Activated naive CD4-positive, alpha-beta T cell (primary cell): Measurements from ENCODE around the gene DLX1.

Experiments
- DNase-seq, 4 experiments: peaks; one replicate each; lab custom pipeline; 2025; lab: John Stamatoyannopoulos, UW

DLX1 gene

DNA sequence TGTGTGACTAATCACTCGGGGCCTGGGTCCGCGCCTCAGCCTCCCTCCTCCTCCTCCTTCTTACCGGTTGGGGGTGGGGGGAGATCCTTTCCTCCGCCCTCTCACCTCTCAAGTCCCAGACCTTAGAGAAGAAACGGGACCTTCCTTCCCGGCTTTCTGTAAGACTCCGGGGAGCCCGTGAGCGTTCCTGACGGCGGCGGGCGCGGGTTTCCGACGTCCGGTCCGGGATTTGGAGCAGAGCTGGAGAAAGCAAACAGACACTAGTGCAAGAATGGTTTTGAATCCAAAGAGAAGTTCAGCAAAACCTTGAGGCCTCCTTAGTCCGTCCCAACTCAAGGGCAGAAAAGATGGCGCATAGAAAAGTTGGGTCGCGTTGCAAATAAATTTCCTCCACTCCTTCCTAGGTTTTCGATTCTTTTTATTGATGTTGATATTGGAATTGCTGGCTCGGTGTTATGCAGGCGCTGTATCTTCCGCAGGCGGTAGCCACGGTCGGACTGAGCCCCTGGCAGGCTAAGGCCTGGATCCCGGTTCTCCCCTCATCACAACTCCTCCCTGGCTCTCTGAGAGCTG lies 2.0 kb downstream of the DLX1 start:
- DNase-seq, result no peak

DNA sequence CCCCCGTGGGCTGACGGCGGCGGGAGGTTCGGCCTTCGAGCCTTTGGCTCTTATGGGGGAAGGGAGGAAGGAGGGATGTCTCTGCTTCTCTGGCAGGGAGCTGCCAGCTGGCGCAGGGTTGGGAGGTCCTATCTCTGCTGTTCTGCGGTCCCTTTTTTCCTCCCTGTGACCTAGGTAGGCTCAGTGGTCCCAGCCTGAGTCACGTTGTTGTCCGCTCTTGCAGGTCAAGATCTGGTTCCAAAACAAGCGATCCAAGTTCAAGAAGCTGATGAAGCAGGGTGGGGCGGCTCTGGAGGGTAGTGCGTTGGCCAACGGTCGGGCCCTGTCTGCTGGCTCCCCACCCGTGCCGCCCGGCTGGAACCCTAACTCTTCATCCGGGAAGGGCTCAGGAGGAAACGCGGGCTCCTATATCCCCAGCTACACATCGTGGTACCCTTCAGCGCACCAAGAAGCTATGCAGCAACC lies 2.5 kb downstream of the DLX1 start:
- no peak for DNase-seq

DNA sequence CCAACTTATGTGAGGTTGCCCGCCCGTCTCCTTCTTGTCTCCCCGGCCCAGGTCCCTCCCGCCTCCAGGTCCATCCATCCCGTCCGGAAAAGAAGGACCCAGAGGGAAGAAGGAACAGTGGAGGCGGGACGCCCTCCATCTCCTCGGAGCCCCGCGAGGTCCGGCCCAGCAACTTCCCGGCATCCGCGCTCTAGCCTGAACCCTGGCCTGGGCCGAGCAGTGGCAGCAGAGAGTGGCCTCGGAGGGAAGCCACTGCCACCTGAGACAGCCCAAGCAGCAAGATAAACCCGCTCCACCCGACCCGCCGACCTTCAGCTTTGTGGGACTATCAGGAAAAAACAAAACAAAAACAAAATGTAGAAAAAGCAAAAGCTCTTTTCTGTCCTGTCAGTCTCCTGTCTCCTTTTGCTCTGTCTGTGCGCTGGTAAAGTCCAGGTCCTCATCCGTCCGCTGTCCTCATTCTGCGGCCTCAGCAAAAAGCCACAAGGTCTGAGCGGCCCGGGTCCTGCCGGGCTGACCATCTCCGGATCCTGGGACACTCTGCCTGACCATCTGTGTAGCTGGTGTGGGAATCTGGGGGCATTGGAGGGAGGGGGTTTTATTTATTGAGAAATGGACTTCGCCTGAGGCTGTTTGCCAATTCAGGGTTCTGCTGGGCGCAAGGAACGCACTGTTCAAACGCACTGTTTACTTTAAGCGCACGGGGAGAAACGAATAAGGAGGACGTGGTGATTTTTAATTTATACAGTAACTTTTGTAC lies 3.1 kb downstream of the DLX1 start:
- no peak for DNase-seq

DNA sequence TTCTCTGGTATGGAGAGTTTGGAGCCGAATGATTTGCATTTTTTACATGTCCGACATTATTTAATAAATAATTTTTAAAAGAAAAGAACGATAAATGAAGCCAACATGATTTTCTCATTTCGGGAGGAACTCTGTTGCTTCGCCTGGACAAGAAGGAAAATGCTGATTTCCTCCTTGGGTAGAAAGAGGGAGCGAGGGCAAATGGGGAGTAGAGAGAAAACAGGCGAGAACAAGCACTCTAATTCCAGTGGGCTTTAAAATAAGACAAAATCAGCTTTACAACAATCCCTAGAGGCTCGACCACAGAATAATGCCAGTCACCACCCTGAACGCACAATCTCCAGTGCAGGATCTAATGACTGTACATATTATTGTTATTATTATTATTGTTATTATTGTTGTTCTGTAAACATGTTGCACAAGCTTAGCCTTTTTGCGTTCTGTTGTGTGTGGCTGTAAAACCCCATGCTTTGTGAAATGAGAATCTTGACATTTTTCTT lies 3.7 kb downstream of the DLX1 start:
- DNase-seq, result no peak

DNA sequence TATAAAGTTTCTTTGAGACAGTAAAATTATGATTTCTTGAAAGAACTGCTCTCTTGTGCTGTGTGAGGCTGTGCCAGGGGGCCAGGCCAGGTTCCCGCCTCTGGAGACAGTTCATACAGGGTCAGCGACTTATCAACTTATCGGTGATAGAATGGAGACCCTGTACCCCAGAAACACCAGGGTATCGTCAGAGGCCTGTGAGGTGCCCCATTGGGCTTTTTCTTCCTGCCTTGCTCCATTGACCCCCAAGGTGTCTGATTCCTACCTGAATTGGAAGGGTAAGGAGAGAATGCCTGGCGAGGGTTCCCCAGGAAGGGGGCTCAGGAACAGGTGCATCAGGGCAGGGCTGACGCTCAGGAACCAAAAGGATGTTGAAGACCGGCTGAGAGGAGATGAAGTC lies 4.3 kb downstream of the DLX1 start:
- DNase-seq, result no peak

DNA sequence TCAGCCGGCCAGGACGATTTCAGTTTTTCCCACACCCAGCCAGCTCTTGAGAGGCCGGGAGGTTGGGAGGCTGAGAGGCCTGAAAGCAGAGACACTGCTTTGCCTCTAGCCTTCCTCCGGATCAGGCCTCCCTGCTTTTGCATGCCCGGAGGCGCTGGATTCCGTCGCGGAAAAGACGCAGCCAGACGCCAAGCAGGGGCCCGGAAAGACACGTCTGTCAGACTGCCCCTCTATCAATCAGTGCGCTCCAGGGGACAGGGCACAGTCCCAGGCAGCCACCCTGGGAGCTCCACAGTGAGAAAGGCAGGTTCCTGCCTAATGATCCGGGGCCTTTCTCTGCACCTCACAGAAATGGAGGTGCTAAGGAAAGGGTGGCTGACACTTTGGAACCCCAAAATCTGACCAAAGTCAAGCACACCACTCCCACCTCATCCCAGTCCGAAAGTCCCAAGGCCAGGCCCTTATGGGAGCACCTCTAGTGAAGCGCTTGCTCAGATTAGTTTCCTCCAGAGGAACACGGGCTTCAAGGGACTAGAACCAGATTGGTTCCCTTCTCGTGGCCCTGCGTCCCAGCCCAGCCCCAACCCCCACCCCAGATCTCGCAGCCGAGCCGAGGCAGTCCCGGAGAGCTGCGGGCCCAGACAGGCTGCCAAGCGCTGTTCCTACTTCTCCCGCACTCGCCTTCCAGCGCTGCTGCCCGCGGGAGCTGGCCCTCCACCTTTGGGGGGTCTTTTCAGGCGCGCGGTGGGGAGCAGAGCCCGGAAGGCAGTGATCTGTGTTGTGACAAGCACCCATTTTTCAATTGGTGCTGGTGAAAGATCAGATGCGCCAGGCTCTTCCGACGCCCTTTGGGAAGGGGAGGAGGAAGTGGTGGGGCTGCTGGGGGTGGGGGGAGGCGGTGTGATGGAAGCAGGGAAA lies 5.0 kb downstream of the DLX1 start:
- DNase-seq, result no peak

DNA sequence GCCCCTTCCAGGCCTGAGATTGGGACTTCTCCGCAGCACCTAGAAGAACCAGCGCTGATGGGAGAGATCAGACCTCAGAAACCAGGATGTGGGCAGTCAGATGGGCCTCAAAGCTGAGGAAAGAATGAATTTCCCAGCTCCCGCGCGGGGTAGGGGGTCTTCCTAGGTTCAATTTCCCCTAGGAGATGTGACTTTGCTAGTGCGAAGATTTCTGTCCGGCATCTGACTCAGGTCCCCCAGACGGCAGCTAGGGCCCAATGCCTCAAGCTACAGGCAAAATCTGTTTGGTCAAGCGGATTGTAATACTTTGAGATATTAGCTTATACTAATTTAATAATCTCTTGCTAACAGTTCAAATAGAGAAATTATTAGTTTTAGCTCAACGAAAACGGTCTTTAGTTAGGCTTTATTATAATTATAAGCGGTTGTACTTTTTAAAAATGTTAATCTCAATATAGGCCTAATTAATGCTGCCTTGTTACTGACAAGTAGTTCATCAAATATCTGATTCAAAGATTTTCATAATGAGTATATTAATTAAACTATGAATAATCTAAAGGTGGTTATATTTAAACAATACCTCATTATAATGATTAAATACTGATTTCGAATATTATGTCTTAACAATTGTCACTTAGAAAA lies 5.8 kb downstream of the DLX1 start:
- no peak for DNase-seq

DNA sequence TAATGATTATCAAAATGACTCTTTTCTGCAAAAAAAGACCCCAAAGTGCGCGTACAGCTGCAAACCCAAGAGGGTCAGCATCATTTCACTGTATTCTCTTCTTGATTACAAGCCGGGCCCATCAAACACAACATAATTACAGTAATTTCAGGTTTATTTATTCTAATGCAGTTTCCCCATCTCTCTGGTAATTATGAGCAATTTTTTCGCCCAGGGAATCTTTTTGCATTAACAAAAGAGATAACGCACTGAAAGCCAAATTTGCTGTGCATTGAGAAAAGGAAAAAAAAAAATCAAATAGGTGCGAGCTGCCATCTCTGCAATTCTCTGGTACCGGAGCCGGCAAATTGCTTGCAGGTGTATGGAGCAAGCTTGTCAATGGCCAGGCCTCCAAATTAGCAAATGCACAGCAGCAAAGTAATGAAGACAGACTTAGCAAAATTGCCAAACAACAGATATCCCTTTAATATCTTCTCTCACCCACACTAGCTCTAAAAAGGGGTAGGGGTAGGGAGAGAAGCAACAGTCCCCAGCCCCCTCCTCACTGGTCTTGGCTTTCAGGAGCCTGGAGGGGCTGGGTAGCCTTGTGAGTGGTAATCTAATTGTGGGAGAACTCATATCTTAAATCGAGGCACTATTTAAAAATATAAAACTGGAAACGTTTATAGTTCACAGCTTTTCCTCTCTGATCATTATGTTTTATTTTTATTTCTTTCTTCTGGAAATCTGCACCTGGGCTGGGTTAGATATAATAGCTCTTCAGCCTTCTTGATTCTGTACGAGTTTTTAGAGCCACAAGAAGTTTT lies 6.7 kb downstream of the DLX1 start:
- DNase-seq, result no peak

DNA sequence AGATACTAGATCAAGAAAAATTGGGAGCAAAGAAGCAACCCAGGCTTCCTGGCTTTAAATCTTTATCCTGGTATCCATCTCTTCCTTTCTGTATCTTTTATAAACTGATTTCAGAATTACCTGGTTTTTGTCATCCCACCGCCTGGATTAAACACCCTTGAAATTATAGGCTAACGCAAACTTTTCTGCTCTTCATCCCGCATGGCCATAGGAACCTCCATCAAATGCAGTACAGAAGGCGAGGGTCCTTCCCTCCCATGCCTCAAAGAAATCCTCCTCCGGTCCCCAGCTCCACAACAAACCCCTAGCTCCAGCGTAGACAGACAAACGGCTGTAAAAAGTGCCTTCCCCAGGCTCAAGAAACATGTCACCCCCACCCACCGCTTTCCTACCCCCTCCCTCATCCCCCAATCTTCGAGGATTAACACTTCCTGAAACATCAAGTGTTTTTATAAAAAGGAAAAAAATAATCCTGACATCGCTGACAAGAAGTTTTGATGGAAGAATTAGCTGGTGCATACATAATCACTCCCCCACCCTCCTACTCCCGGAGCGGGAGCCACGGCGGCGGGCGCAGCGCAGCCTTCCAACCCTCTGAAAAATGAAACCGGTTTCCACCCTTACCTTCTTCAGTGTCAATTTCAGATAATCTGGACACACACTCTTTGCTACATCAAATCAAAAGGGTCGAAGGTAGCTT lies 7.6 kb downstream of the DLX1 start:
- no peak for DNase-seq

DNA sequence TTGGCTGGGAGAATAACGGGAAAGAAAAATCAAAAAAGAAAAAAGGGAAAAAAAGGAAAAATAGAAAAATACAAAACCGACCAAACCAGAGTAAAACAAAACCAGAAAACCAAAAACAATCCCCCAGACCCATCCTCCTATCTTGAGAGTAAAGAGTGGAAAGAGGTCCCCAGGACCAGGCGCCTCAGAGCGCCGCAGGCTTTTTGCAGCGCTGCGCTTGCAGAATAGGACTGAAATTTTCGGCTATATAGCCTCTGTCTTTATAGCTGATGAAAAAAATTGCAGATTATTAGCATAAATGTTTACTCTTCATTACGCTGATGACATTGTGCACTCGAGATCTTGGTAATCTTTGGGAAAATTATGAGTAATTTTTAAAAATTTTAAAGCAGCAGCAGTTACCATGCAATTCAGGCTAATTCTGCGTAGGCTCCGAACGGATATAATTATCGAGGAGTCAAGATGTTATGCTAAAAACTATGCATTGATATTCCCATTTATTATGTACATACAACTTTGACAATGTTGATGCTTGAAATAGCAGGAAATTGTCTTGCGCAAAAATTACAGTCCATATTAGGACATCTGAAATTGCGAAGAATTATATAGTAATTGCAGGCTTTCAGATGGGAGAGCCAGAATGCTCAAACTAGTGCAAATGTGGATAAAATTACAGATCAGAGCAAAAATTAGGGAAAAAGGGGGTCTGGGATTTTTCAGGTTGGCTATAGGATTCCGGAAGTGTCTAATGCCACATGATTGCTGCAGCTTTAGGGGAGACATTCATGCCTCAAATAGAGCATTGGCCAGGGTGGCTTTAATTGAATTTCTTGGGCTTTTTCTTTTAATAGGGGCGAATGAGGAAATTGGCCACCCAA lies 8.3 kb downstream of the DLX1 start:
- no peak for DNase-seq

DNA sequence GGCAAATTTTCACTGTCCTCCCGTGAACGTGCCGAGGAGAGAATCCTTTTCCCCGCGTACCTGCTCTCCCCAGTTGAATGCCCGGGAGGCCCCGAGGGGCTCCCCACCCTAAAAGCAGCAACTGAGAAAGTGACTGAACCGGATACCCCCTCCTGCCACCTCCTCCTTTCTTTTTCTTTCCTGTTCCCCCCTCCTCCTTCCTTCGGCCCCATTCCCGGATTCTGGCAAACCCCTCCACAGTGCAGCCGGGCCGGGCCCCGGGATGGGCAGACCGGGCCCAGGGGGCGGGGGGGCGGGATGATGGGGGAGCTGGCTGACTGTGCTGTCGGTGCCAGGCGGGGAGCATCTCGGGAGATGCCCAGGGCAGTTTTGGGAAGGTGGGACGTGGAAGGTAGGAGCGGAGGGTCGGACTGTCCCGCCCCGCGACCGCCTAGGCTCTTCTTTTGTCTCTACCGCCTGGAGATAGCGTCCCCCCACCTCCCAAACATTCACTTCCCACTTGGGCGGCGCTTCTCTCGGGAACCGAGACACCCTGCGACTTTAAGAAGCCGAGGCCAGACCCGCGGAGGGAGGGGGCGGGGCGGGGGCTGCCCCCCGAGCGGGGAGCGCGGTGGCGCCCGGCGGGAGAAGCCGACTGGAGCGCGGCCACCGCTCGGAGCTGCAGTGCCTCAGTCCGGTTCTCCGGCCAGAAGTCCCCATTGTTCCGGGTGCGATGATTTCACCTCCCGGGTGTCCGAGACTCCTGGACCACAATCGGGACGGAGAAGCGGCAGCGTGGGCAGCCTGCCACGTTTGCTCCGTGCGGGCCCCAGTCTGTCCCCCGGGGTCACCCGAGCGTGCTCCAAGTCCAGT lies 9.2 kb downstream of the DLX1 start:
- DNase-seq, result no peak

DNA sequence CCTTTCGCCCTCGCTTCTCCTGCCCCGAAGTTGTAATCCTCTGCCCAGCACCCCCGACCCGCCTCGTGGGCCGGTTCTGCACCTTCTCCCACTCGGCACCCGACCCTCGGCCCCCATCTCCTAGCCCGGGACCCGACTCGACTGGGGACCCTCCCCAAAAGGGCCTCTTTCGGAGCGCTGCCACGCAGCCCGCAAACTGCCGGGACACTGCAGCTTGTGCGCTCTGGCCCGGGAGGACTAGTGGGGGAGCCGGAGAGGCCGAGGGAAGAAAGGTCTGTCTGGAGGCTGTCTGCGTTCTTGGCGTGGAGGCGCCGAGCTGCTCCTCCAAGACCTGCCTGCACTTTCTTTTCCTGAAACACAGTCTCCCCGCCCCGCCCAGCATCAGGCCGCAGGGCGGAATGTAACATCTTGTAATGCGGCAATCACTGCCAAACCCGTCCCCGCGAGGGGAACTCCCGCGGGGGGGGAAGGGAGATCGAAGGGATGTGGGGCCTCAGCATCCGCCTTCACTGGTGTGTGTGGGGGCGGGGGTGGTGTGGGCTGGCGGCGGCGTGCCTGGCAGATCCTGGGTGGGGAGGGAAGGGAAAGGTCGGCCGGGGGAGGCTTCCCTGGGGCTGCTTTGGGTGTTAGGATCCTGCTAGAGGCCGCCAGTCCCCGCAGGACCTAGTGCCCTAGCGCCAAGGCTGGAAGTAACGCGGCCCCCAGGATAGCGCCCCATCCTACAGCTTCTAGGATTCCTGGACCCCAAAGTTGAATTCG lies 10.0 kb downstream of the DLX1 start:
- DNase-seq, result peak in 2 of 4 experiments; percentile 47 to 73

DNA sequence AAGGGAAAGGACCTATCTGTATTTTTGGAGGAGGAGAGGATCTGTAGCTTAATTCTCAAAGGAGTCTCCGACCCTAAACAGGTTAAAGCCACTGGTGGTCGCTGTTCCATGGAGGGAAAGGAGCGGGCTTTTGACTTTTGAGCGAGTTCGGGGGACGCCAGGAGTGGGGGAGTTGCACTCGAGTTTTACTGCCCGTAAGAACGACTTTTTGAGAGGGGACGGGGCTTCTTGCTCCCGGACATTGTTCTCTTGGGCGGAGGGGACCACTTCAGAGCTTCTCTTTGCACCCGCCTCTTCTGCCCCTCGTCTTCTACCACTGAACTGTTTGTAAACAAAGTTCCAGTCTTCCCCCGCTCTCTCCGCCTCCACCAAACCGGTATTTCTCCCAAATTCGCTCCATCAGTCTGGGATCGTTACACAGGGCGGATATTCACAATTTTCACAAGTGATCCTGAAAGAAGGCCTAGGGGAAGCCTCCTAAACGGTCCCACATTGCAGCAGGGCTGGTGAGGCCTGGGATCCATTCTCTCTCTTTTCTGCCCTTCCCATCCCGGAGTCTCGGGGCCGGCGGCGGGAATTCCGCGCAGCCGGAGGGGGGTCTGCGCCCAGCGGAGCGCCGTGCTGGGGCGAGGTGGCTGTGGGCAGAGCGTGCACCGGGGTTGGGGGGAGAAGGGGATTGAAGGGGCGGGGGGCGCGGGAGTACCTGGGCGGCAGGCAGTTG lies 10.8 kb downstream of the DLX1 start:
- DNase-seq, result no peak

DNA sequence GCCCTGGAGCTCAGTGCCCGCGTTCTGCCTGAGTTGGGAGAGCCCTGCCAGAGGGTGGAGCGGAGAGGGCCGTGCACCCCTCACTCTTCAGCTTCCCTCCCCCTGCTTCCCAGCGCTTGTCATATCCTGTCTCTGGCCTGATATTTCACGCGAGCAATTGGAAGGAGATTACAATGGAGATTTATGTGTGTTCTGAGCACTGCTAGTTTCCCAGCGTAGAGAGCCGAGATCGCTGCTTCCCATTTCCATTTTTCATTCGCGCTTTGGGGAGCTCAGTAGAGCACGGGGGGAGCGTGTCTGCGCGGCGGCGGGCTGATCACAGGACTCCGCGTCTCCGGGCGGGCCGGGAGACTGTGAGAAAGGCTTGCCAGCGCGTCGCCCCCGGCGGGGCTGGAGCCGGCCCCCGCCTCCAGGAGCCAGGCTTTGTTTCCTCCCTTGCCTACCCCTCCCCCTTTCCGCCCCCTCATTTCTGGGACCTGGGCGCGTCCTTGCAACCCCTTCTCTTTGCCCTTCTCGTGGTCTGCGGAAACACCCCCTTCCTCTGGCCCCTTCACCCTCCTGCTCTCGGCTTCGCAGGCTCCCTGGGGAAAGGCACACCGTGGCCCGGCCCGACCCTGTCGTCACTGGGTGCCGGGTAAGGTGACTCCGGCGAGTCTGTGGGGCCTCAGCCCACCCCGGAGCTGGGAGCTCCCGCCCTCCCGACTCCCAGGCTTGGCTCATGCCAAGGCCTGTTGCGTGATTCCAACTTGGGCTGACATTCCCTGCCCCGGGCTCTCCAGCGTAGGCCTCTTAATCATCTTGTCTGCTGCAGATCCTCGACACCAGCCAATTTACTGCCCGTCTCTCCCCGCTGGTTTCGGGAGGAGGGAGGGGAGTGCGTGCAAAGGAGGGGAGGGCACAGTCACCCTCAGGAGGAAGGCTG lies 11.6 kb downstream of the DLX1 start:
- DNase-seq, result no peak

DNA sequence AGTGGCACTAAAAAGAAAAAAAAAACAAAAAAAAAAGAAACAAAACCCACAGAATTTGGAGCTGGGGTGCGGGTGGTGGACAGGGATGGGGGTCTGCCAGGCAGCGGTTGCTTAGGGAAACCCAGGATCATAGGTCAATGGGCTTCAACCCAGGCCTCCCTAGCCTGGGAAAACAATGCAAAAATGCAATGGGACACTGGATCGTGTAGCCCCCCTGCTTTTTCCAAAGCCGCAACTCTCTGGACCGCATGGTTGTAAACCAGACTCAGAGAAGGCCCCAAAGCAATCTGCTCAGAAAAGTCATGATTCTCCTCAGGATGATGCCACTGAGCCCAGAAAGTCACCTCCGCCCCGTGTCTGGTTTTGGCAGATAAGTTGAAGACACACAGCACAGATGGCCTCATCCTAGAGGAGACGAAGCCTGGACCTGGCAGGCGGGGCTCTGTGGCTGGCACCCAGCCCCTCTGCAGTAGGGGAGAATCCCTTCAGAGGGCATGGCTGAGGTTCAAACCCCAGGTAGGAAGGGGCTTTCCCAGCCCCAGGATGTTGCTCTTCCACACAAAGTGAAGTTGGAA lies 12.3 kb downstream of the DLX1 start:
- no peak for DNase-seq

DNA sequence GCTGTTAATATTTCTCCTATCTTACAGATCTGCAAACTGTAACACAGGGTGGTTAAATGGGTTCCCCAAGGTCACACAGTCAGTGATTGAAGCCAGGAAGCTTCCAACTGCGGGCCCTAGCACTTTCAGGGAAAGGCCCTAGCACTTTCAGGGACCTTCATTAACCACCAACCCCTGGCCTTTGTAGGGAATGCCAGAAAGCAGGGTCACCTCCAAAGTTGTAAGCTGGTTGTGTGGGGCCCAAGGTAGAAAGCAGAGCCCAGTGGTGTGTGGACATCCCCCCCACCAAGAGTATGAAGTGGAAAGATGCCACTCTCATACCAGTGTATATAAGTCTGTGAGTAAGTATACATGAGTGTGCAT lies 13.0 kb downstream of the DLX1 start:
- no peak for DNase-seq
